TTC549 (cell line): ENCODE measurements around the gene HOXA4.

Experiments used
- FAIRE-seq: peaks from 2 replicates; lab custom pipeline; 2012; peaks lifted over from hg19 to GRCh38; lab: Jason Lieb, UNC

The HOXA4 gene

DNA sequence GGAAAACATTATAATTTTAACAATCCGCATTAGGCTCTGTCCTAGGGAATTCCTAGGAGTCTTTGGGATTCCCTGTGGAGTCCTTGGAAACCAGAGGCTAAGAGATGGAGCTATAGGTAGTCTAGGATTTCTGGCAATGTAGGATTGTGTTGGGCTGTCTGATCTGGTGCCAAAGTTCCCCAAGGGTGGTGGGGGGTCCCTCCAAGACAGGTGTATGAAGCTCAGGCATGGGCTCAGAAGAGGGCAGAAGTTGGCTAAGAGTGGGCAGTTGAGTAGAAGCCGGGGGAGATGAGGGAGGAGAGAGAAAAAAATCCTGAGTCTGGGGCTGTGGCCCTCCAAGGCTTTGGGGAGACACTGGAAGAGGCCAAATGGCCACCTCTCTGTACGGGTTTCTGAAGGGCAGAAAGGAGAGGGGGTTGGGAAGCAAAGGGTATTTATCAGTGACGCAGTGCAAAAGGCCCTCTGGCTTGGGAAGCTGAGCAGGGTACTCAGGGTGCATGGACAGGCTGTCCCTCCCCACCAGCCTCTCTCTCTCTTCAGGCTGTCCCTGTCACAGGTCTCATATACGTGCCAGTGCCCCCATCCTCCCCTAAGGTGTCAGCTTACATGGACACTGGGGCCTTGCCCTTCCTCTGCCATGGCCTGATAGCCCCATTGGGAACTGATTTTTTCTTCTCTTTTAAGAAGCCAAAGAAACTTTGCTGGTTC is 16.1 kb upstream of the HOXA4 start:
- no peak for FAIRE-seq

DNA sequence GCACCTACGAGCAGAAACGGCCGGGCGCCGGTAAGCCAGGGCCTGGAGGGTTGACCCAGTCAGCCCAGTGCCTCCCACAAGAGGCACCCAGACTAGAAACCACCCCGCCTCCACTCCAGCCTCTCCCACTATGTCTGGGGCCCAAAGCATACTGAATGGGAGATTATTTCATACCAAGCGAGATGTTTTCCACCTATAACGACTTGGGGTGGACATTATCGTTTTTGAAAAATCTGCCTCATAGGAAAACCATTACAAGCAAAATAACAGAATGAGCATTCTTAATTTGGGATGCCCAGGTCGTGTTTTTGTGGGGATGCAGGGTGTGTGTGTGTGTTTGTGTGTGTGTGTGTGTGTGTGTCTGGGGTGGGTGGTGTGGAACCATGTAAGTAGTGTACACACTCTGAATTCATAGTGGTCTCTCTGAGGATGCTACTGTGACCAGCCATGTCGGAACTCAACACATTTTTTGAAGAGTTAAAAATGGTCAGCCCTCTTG is 15.4 kb upstream of the HOXA4 start:
- FAIRE-seq: no peak

DNA sequence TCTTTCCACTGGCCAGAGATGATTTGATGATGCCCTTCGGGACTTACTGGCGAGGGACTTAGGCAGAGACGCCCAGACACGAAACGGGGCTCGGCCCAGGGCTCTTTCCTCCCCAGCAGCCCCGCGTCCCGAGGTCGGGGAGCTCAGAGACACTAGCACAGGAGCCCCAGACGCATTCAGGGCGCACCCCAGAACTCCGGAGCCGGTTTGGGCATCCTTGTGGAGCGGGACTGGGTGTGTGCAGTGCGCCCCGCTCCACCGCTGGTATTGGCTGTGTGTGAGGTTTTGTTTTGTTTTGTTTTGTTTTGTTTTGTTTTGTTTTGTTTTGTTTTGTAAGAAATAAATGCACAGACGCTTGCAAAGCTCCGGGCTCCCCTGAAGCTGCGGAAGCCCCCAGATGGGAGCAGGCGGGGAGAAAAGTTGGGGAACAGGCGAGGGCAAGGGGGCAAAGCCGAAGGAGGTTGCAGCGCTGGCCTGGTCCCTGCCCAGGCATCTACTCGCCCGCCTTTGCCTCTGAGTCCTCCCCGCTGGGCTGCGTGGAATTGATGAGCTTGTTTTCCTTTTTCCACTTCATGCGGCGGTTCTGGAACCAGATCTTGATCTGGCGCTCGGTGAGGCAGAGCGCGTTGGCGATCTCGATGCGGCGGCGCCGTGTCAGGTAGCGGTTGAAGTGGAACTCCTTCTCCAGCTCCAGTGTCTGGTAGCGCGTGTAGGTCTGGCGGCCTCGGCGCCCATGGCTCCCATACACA is 14.8 kb upstream of the HOXA4 start:
- no peak for FAIRE-seq

DNA sequence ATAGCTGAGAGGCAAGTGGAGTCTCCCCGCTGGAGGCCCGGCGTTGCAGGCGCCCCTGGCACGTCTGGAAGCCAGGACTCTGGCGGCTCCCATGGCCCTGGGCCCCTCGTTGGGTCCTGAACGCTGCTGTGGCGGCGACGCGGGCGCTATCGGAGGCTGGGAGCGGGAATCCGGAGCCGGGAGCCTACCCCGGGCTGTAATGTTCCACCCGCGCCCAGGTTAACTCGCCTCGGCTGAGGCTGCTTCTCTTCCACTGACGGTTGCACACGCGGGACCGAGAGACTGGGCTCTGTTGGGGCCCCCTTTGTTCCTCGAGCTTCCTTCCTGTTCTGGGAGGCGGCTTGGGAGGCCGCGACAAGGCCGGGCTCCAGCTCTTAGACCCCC is 14.2 kb upstream of the HOXA4 start:
- no peak for FAIRE-seq

DNA sequence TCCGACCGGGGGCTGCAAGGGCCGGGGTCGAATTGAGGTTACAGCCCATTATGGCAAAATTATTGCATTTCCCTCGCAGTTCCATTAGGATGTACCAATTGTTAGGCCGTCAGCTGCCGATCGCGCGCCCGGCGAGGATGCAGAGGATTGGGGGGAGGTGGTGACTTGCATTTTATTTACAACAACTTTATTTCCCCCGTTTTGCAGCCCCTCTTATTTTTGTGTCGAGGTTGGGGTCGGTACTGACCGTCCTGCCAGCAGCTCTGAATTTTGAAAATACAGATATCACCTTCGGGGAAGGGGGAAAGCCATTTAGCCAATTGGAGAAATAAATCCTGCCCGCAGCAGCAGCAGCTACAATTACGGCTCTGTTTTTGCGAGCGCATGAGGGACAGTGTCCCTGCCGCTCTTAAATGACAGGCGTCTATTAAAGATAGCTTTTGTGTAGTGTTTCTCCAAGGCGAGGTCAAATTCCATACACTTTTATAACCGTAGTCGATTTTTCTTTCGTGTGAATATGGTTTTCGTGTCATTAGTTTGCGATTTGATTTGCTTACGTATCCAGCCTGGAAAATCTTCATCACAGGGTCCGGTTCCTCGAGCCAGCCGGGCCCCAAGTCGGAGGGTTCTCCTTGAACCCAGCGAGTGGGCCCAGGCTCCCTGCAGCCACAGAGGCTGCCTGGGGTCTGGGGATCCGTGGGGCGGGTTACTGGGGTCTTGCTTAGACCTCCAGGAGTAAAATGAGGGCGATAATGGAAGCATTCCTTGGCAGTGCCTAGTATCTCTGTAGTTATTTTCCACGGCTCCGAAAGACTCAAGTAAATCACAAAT is 13.6 kb upstream of the HOXA4 start:
- FAIRE-seq: no peak

DNA sequence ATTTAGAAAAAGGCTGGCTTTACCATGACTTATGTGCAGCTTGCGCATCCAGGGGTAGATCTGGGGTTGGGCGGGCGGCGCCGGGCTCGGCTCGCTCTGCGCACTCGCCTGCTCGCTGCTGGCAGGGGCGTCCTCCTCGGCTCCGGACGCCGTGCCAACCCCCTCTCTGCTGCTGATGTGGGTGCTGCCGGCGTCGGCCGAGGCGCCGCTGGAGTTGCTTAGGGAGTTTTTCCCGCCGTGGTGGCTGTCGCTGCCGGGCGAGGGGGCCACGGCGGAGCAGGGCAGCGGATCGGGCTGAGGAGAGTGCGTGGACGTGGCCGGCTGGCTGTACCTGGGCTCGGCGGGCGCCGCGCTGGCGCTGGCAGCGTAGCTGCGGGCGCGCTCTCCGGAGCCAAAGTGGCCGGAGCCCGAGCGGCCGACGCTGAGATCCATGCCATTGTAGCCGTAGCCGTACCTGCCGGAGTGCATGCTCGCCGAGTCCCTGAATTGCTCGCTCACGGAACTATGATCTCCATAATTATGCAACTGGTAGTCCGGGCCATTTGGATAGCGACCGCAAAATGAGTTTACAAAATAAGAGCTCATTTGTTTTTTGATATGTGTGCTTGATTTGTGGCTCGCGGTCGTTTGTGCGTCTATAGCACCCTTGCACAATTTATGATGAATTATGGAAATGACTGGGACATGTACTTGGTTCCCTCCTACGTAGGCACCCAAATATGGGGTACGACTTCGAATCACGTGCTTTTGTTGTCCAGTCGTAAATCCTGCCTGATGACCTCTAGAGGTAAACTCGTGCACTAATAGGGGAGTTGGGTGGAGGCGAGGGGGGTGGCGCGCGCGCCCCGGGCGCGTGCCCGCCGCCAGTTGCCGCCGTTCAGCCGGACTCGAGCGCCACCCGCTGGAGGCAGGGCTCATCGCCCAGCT is 12.7 kb upstream of the HOXA4 start, which contains the start of gene HOXA5:
Gene HOXA5 (minus strand): TSS at position 659 of the 927 bp plus-strand sequence. CDS start 74 bp downstream, at position 585.
- FAIRE-seq: no peak

DNA sequence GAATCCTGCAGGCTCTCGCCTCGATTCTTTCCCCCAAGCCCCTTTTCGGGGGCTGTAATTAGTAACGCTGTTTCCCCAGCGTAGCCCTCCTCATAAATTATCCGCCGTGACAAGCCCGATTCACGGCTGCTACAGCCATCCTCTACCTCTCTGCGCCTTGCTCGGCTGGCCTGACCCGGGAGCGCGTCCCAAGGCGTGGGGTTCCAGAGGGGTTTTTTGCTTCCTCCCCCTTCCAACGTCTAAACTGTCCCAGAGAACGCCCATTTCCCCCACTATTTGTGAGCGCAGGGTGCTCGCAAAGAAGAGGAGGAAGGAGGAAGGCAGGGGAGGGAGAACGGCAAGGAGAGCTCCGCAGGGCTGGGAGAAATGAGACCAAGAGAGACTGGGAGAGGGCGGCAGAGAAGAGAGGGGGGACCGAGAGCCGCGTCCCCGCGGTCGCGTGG is 12.0 kb upstream of the HOXA4 start:
- FAIRE-seq: no peak

DNA sequence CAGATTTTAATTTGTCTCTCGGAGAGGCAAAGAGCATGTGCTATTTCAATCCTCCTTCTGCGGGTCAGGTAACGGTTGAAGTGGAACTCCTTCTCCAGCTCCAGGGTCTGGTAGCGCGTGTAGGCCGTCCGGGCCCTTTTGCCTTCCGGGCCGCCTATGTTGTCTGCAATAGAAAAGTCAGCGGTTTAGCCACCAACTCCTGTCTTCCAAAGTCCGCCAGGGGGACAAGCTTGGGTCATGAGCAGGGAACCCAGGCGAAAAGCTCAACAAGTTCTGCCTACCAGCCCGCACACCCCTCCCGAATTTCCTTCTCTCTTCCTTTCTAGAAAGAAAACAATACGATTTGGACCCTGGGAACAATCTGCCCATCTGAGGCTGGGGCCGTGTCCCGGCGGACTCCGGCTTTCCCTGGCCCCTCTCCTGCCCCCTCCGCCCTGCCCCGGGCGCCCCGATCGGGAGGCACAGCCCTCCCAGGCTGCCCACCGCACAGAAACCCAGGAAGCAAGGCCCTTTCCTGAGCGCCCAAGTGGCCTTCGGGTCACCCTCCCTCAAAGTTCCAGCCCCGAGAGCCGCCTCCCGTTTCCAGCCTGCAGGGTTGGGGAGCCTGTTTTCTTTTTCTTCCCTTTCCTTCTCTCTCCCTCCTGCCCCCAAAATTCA is 11.5 kb upstream of the HOXA4 start:
- FAIRE-seq: no peak

DNA sequence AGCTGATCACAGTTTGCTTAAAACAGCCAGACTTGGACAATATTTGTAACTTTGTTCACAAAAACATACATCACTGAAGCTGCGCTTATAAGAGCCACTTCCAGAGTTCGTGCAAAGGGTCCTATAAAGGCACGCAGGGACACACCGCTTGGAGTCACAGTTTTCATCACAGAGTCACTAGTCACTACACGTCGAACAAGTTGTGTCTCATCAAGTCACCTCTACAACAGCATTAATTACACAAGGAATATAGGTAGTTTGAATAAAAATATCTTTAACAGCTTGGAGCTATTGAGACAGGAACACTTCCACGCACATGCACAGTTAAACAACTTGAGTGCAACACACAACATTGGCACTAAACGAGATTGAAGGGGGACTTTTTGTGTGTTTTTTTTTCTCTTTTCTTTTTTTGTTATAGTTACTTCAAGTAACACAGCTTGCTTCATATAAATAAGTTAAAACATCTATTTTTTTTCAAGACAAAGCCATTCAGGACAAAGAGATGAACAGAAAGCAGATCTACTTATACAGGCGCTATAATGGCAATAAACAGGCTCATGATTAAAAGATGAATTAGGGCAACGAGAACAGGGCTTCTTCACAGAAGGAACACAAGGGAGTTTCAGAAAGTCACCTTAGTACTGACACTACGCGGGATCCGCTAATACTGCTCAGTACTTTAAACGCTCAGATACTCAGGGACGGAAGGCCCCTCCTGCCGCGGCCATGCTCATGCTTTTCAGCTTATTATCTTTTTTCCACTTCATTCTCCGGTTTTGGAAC is 10.8 kb upstream of the HOXA4 start:
- FAIRE-seq: no peak

DNA sequence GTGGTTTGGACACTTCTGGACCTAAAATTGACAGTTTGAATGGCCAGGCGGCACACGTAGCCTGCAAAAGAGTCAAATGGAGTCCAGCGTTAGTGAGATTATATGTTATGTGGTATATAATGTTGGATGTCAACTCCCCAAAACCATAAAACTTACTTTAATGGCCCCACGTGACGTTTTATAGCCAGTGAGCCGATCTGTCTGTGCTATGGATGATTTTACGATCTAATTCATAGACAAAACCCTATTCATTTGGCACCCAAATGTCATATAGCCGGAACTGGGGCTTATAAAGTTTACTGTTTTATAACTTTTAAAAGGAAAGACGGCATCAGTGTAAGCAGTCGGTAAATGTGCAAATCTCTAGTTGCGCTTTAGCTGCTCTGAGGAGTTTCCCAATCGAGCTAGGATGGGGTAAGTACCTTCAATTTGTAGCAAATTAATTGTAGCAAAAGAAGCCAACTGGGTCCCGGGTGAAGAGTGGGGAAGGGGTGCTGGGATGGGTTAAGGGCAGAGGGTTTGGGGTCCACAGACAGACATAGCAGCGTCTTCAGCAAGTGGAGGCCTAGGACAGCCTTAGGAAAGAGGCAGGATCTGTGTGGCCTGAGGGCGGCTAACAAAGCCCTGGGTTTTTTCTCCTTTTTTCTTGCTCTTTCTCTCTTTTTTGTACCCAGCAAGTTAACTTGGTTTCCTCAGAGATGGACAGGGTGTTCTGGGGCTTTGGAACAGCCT is 9.7 kb upstream of the HOXA4 start:
- no peak for FAIRE-seq

DNA sequence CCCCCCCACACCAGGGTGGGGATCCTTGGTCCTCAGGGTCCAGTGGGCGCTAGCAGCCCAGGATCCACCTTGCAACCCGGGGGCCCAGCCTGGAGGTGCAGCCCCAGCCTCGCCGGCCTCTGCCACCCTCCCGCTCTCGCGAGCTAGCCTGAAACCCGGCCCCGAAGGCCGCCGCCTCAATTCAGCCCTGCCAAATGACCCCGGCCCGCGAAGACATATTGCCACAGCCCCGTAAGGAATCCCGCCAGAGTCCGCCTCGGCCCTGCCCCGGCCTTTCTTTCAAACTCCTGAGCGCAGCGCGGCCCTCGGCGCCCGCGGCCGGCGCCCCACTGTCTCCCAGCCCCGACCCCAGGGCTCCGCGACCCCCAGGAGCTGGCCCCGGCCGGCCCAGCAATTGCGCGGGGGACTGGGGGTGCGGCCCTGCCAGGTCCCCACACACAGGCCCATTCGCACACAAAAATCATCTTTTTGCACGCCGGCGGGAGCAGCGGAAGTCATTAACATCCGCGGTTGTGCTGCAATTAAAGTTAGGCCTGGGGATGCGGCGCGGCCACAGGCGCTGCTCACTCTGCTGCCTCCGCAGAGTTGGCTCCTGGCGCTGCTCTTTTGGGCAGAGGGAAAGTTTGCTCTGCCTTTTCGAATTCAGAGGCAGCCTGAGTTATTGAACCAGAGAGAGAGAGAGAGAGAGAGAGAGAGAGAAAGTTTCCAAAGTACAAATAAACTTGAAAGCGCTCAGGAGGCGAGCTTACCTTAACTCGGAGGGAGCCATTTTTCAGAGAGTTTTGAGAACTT is 9.0 kb upstream of the HOXA4 start:
- FAIRE-seq: no peak

DNA sequence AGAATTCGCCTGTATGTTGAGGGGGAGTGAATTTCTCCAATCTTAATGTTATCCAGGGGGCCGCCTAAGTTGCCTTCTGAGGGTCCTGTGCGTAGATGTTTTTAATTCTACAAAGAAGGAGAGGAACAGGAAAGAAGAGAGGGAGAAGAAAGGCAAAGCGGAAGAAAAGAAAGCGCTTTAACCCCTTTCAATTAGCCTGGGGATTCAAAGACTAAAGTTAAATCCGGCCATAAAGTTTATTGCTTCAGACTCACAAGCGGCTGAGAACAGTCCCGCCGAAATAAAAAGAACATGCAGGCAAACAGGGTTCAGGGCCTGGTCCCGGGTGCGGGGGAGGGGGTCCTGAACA is 8.4 kb upstream of the HOXA4 start:
- no peak for FAIRE-seq

DNA sequence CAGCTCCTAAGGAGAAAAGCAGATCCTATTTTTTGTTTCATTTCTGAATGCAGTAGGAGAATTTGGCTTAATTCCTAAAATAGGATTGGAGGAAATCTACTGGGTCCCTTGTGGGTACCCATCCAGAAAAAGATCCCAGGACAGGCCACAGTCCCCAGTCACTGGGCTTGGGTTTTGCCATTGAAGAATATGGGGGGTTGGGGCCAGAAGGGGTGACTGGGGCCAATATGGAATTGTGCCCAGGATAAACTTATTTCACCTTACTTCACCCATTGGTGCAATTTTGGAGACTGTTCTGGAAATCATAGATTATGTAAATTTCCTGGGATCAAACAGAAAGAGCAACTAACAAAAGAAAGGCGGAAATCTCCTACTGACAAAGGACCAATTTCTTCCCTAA is 7.9 kb upstream of the HOXA4 start:
- FAIRE-seq: no peak

DNA sequence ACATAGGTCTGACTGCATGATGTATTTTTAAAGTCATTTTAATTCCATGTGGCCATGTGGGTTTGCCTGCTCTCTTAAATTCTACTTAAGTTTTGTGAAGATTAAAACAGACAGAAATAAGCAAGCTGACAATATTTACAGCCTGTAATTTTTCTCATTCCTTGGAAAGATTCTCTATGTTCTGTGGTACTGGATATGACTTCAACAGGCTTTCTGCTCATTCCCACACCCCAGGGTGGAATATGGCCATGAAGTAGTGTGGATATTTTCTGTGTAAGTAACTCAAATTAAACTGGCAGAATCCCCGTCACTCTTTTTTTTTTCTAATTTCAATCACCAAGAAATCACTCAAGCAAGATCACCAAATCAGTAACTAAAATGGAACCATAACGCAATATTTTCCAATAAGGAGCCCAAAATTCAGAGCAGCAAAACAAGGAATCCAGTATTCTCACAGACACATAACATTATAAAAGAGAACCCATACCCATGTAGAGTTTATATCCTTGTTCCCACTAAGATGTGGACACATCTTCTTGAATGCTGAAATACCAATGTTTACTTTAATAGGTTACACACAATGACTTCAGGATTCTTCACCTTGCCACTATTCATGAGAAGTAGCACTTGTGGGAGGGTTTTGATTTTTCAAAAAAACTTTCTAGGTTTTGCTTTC is 7.2 kb upstream of the HOXA4 start:
- no peak for FAIRE-seq

DNA sequence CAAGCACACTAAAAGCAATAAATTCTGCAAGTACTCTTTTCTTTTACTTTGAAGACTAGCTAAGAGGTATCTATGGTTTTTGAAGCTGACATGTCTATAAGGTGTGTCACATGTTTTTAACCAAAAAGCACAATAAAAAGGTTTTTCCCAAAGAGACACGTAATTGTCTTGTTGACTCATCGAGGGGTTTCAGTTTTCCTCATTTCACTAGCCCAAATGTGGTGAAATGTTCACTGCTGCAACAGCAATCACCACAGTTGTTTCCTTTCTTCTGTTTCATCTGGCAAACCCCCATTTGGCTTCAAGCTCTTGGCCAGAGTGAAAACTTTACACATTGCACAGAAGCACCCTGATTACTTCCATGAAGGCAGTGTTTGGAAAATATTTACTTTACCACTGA is 3.8 kb upstream of the HOXA4 start:
- FAIRE-seq: no peak

DNA sequence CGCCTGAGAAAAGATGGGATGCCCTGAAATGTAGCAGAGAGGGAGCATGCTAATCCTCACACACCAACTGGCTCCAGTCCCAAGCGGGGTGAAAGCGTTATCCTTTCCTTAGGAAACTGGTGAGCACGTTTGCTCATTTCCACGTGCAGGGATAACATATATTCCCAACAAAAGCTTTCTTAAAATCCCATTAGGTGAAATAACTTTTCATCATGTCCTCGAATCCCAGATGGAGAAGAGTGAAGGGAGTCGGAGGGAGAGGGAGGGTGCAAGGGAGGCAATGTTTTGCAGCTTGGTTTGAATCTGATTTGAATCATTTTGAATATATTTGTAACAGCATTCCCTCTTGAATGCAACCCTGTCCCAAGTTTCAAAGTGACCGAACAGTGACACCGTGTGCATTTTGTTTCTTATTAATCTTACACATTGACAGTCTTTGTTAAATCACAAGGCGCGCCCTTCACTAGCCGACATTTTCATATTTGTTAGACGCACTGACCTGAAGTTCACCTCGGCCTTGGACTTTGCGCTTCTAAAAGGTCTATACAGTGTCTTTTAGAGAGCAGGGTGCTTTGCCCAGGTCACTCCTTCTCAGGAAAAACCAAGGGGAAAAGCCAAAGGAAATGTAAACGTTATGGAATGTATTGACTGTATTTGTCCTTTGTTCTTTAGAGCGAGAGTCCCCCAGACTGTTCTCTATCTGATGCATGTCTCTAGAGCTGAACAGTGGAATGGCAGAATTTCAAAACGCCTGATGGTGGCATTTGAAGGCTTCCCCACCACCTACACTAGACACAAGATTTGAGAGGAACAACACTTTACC is 3.1 kb upstream of the HOXA4 start:
- no peak for FAIRE-seq

DNA sequence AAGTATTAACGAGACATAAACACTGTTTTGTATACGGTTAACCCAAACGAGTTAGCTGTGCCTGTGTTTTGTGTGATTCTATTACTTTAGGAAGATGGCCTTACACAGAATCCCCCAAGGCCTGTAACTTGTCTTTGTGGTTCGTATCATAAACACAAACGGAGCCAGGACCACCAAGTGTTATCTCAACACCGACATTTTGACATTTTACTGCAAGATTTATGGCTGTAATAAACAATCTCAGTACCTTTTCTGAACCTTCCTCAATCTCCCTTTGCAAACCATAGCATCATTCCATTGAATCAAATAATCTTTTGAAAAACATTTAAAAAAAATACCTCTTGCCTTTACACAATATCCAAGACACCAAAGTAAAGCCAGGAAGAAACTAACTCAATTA is 2.4 kb upstream of the HOXA4 start:
- FAIRE-seq: no peak
